Measurements from ENCODE around the gene MT1E. TPM values are rescaled to one million over a fixed set of nuclear protein-coding genes. Genes with fewer than 3 reads are reported as not detected.
A peak's percentile ranks its signal among the peaks of the same experiment; 100 is the strongest.

The MT1E gene
- total RNA-seq, 1 experiment from 2014 or later: 25.9 TPM

DNA sequence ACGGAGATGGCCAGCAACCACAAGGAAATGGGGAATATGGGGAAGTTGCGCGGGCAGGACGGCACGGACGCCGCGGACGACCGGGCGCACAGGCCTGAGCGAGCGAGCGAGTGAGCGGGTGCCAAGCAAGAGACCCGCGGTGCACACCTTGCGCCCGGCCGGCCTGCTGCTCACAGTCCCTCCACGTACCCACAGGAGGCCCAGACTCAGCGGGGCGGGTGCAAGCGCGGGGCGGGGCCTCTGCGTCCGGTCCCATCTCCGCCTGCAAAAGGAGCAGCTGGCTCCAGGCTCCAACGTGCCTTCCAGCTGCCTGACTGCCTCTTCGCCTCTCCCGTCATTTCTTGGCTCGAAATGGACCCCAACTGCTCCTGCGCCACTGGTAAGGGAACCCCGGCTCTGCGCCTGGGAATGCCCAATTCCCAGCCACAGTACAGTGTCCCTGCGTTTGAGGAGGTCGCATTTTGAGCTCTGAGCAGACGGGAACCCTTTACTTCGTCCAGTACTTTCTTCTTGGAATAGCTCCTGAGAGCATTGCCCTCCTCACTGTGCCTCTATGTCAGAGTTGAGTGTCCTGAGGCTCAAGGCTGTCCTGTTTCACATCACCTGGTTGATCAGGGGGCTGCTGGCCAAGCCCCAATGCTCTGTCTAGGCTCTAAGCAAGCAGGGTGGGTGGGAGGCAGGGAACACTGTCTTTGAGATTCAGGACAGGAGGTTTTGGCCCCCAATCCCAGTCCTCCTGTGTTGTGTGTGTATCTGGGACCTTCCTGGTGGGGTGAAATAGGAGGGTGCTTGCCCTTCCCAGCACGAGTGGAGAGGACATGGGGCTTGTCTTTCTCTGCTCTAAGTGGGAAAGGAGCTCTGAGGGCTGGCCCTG lies 8.1 kb upstream of the MT1E start:
- TF ChIP-seq, protein P1, sequence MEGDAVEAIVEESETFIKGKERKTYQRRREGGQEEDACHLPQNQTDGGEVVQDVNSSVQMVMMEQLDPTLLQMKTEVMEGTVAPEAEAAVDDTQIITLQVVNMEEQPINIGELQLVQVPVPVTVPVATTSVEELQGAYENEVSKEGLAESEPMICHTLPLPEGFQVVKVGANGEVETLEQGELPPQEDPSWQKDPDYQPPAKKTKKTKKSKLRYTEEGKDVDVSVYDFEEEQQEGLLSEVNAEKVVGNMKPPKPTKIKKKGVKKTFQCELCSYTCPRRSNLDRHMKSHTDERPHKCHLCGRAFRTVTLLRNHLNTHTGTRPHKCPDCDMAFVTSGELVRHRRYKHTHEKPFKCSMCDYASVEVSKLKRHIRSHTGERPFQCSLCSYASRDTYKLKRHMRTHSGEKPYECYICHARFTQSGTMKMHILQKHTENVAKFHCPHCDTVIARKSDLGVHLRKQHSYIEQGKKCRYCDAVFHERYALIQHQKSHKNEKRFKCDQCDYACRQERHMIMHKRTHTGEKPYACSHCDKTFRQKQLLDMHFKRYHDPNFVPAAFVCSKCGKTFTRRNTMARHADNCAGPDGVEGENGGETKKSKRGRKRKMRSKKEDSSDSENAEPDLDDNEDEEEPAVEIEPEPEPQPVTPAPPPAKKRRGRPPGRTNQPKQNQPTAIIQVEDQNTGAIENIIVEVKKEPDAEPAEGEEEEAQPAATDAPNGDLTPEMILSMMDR (conservative IDR thresholded peaks at IDR 0.05): no peak
- Mint-ChIP-seq H3K27ac (no peak overlapping the region), H3K4me3 (peak overlapping the region; percentile 72 to 89), H3K27me3 (ENCODE audit: low read depth) (peaks cover 82% of the 10 kb centered on the region), H3K4me1 (peaks cover 40 to 54% of the 10 kb centered on the region in 2 experiments), H3K36me3 (ENCODE audit: insufficient read depth in 1 of 3, low read depth in 3 of 3) (peaks cover 0 to 2% (median 0%) of the 10 kb centered on the region in 3 experiments; a peak in 3 of 7 replicates), H3K9me3 (peaks cover 0 to 5% of the 10 kb centered on the region in 2 experiments; a peak in 1 of 5 replicates)
- Histone ChIP-seq H3K23me2 (ENCODE audit: insufficient read length, low read depth, low read length, poor library complexity, severe bottlenecking) (peaks cover 8% of the 10 kb centered on the region), H3K4me1 (ENCODE audit: insufficient read depth, low read length) (no peaks in the 10 kb centered on the region; the same call in 1 of the 2 replicates), H3K4me2 (ENCODE audit: insufficient read depth, insufficient read length, low read length) (peak overlapping the region; percentile 60), H4K20me1 (ENCODE audit: control insufficient read depth, insufficient read depth, insufficient read length) (no peaks in the 10 kb centered on the region), H2BK120ac (ENCODE audit: low read depth, low read length, poor library complexity, severe bottlenecking) (no peak overlapping the region), H3K79me1 (ENCODE audit: insufficient read depth, low read depth, low read length, poor library complexity, severe bottlenecking) (no peaks in the 10 kb centered on the region), H3K27ac (ENCODE audit: insufficient read length, low read depth, low read length) (no peak overlapping the region), H2BK20ac (ENCODE audit: low read depth, low read length, poor library complexity, severe bottlenecking) (no peak overlapping the region), H3K14ac (ENCODE audit: insufficient read depth, low read length) (no peak overlapping the region), H2AFZ (ENCODE audit: low read length) (no peak overlapping the region), H3K56ac (ENCODE audit: insufficient read length, low read depth, low read length) (no peak overlapping the region), H2AK5ac (ENCODE audit: insufficient read length, low read length) (no peak overlapping the region), H3K27me3 (ENCODE audit: insufficient read depth, low read length) (peaks cover 44% of the 10 kb centered on the region; the same call in 1 of the 2 replicates), H2BK15ac (ENCODE audit: low read depth, low read length) (no peak overlapping the region), H3T11ph (ENCODE audit: low read length) (no peak overlapping the region), H3K23ac (ENCODE audit: insufficient read length, low read depth, low read length) (no peak overlapping the region), H4K5ac (ENCODE audit: insufficient read length, low read depth, low read length) (no peak overlapping the region), H4K8ac (replicated peaks; ENCODE audit: insufficient read length, low read depth, low read length) (no peak overlapping the region), H2BK5ac (ENCODE audit: insufficient read length, low read length) (no peak overlapping the region), H3K9ac (ENCODE audit: extremely low read depth, insufficient read length, low read length) (no peak overlapping the region), H3K9me3 (ENCODE audit: control insufficient read depth, low read depth, low read length) (no peaks in the 10 kb centered on the region), H3K18ac (ENCODE audit: insufficient read length, low read depth, low read length) (no peak overlapping the region), H3K4ac (ENCODE audit: low read depth, low read length) (no peak overlapping the region), H3K79me2 (ENCODE audit: insufficient read depth, low read length) (no peaks in the 10 kb centered on the region), H2BK12ac (ENCODE audit: insufficient read length, low read depth, low read length) (no peak overlapping the region), H4K91ac (ENCODE audit: insufficient read length, low read depth, low read length) (no peak overlapping the region)
- DNase-seq: peak; percentile 76
- no CpG with 5 or more reads among the region's 41 CpGs for WGBS (ENCODE audit: extremely low coverage, insufficient read length, low lambda C conversion rate)

Data from H9 (cell line).